Measurements from ENCODE around the gene ANKS3. TPM values are rescaled to one million over a fixed set of nuclear protein-coding genes. Genes with fewer than 3 reads are reported as not detected.

Gene ANKS3
- polyA plus RNA-seq, 1 of the 3 experiments (the other 2 are of a cell fraction): 42.2 TPM

- Histone ChIP-seq H3K9me2 (no peaks in the 10 kb centered on the region), H3K9ac (no peak overlapping the region), H3F3A (replicated peaks; ENCODE audit: insufficient read depth) (no peaks in the 10 kb centered on the region), H3K79me2 (ENCODE audit: insufficient read depth) (no peaks in the 10 kb centered on the region), H3K27me3 (ENCODE audit: insufficient read depth) (no peaks in the 10 kb centered on the region), H3K4me3 (ENCODE audit: low read depth in 2 of 2, low read length in 1 of 2) (no peak overlapping the region), H3K9me3 (no peaks in the 10 kb centered on the region), H4K20me1 (ENCODE audit: insufficient read depth) (no peaks in the 10 kb centered on the region), H3K4me2 (no peak overlapping the region), H2AFZ (ENCODE audit: low read depth) (no peak overlapping the region), H3K27ac (ENCODE audit: low read depth in 2 of 2, low read length in 1 of 2) (no peak overlapping the region; a peak in 1 of 4 replicates), H3K4me1 (ENCODE audit: control insufficient read depth in 1 of 2, insufficient read depth in 2 of 2, low read depth in 1 of 2, low read length in 1 of 2) (no peaks in the 10 kb centered on the region; a peak in 1 of 4 replicates), H3K36me3 (replicated peaks in 1 of 2; ENCODE audit: control insufficient read depth in 1 of 2, insufficient read depth in 2 of 2, low read length in 1 of 2) (peaks cover 0 to 63% of the 10 kb centered on the region in 2 experiments)
- WGBS (ENCODE audit: low lambda C conversion rate): 100% methylated on average over 3 of the region's 23 CpGs
- DNase-seq: no peak
- ChIA-PET CTCF (no interaction called here), POLR2A (no interaction called here)
- TF ChIP-seq TCF12 (IDR thresholded peaks at IDR 0.05) (no peak), USF1 (IDR thresholded peaks at IDR 0.05; ENCODE audit: borderline replicate concordance, low read depth) (no peak), USF2 (IDR thresholded peaks at IDR 0.05; ENCODE audit: borderline replicate concordance, low read depth, low read length) (no peak), TAF1 (IDR thresholded peaks at IDR 0.05; ENCODE audit: borderline replicate concordance, low read depth, low read length) (no peak), MAX (IDR thresholded peaks at IDR 0.05; ENCODE audit: low read depth) (no peak), EZH2phosphoT487 (IDR thresholded peaks at IDR 0.05; ENCODE audit: borderline replicate concordance, low read depth) (no peak), GATA2 (CRISPR knock-in tag; IDR thresholded peaks at IDR 0.05) (no peak), ELF1 (IDR thresholded peaks at IDR 0.05) (no peak), TEAD4 (IDR thresholded peaks at IDR 0.05; ENCODE audit: borderline replicate concordance, insufficient read depth) (no peak), RXRA (IDR thresholded peaks at IDR 0.05; ENCODE audit: borderline replicate concordance, low read depth) (no peak), FOSL2 (IDR thresholded peaks at IDR 0.05; ENCODE audit: borderline replicate concordance, low read depth) (no peak), EP300 (IDR thresholded peaks at IDR 0.05; ENCODE audit: borderline replicate concordance in 1 of 2, low read depth in 1 of 2, low read length in 1 of 2) (no peak), GABPA (IDR thresholded peaks at IDR 0.05; ENCODE audit: low read depth) (no peak)
- TF ChIP-seq, protein P1, sequence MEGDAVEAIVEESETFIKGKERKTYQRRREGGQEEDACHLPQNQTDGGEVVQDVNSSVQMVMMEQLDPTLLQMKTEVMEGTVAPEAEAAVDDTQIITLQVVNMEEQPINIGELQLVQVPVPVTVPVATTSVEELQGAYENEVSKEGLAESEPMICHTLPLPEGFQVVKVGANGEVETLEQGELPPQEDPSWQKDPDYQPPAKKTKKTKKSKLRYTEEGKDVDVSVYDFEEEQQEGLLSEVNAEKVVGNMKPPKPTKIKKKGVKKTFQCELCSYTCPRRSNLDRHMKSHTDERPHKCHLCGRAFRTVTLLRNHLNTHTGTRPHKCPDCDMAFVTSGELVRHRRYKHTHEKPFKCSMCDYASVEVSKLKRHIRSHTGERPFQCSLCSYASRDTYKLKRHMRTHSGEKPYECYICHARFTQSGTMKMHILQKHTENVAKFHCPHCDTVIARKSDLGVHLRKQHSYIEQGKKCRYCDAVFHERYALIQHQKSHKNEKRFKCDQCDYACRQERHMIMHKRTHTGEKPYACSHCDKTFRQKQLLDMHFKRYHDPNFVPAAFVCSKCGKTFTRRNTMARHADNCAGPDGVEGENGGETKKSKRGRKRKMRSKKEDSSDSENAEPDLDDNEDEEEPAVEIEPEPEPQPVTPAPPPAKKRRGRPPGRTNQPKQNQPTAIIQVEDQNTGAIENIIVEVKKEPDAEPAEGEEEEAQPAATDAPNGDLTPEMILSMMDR (IDR thresholded peaks at IDR 0.05): no peak
Observed at GRCh38 chr16:4684058-4684715, 49.9 kb downstream of the ANKS3 start.
